ENCODE measurements around the gene LAGE3. TPM values are rescaled to one million over a fixed set of nuclear protein-coding genes. Genes with fewer than 3 reads are reported as not detected.

The LAGE3 gene
- 10 to 100 TPM in 3 of 4 donors, 1 to 10 TPM in 1; 8.0 to 44.4 (median 28.6) TPM for total RNA-seq

DNA sequence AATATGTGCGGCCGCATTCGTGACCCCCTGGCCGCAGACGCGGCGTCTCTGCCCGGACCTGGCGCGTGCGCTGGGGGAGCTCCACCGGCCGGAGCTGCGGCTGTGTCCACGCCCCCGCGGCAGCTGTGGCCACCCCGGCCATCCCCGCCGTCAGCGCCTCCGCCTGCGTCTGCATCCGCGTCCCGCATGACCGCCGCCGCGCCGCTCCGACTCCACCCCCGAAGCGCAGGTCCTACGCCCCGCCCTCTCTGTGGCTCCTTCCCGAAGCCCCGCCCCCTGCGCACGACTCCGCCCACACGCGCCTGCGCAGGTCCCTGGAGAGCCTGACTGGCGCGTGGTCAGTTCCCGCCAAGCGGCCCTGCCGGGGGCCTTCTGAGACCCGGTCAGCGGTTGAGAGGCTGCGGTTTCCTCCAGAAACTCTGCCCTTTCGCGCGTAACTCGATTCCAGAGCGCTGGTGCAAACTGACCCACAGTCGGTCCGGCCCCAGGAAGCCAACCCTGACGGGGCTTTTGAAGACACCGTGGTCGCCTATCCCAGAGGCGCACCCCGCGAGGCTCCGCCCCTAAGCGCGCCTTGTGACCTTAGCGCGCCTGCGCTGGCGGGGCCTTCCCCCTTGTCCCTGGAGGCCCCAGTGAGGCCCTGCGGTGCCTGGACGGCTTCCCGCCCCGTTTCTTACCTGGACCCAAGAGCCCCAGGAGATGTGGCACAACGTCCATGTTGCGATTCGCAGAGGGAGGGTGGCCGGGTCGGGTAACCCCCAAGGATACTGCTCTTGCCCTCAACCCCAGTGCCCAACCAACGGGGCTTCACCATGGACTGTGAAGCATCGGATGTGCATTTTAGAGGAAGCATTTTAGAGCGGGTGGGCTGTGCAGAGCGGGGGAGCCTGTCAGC, at the start of gene LAGE3:
TSS of gene LAGE3 (minus strand) at position 554 of the 895 bp plus-strand sequence. CDS start at position 188, 366 bp downstream.
- Histone ChIP-seq H3K27ac (peak within 1 kb of the TSS; percentile 79), H3K4me1 (peaks cover 15% of the 10 kb centered on the region), H3K27me3 (no peaks in the 10 kb centered on the region), H3K36me3 (no peaks in the 10 kb centered on the region), H3K9me3 (no peaks in the 10 kb centered on the region), H3K4me3 (peak within 1 kb of the TSS; percentile 60)
- 52% methylated on average over 69 of the region's 85 CpGs for WGBS
- TF ChIP-seq, protein P1, sequence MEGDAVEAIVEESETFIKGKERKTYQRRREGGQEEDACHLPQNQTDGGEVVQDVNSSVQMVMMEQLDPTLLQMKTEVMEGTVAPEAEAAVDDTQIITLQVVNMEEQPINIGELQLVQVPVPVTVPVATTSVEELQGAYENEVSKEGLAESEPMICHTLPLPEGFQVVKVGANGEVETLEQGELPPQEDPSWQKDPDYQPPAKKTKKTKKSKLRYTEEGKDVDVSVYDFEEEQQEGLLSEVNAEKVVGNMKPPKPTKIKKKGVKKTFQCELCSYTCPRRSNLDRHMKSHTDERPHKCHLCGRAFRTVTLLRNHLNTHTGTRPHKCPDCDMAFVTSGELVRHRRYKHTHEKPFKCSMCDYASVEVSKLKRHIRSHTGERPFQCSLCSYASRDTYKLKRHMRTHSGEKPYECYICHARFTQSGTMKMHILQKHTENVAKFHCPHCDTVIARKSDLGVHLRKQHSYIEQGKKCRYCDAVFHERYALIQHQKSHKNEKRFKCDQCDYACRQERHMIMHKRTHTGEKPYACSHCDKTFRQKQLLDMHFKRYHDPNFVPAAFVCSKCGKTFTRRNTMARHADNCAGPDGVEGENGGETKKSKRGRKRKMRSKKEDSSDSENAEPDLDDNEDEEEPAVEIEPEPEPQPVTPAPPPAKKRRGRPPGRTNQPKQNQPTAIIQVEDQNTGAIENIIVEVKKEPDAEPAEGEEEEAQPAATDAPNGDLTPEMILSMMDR (IDR thresholded peaks at IDR 0.05), result no peak
- TF ChIP-seq EP300 (IDR thresholded peaks at IDR 0.05) (no peak), POLR2AphosphoS5 (IDR thresholded peaks at IDR 0.05) (no peak), POLR2A (IDR thresholded peaks at IDR 0.05) (peak in 1 of 2 donors; percentile 25)
- DNase-seq (ENCODE audit: low spot score in 2 of 2), result peak; percentile 93 to 96

DNA sequence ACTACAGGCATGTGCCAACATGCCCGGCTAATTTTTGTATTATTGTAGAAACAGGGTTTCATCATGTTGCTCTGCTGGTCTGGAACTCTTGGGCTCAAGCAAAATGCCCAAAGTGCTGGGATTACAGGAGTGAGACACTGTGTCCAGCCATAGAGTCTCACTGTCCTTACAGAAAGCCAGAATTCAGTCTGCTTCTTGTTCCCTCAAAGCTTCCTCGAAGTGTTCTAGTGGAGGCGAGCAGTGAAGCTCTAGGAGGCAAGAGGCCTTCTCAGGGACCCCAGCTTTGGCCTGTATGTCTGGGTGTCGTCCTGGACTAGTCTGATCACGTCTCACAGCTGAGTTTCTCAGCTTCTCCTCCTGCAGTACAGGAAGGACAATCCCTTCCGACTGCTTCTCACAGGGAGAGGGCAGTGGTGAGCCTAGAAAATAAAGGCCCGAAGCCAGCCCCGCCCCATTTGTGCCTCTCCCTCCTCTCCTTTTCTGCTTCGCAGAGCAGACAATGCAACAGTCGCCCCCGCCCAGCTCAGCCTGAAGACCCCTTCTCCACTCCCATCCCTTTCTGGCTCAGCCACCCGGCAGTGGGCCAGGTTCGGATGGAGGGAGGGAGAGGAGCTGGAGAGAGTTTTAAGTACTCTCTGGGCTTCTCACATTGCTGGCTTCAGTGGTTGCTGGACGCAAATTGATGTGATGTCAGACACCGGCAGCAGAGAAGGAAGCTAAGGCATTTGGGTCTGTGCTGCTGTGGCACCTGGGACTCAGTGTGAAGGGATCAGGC, 48.0 kb upstream of the LAGE3 start:
- H3K36me3 ChIP-seq, result no peaks in the 10 kb centered on the region
- peak overlapping the region; percentile 68 for H3K27ac ChIP-seq
- DNase-seq (ENCODE audit: low spot score in 2 of 2), result peak; percentile 84 to 87
- peaks cover 22% of the 10 kb centered on the region for H3K4me1 ChIP-seq
- TF ChIP-seq POLR2A (IDR thresholded peaks at IDR 0.05), result no peak
- TF ChIP-seq, protein P1 (IDR thresholded peaks at IDR 0.05), result peak; percentile 8 to 44
- H3K9me3 ChIP-seq, result no peaks in the 10 kb centered on the region
- H3K27me3 ChIP-seq, result no peaks in the 10 kb centered on the region
- WGBS, result 38% methylated on average over 11 of the region's 15 CpGs
- peak overlapping the region; percentile 36 for H3K4me3 ChIP-seq

DNA sequence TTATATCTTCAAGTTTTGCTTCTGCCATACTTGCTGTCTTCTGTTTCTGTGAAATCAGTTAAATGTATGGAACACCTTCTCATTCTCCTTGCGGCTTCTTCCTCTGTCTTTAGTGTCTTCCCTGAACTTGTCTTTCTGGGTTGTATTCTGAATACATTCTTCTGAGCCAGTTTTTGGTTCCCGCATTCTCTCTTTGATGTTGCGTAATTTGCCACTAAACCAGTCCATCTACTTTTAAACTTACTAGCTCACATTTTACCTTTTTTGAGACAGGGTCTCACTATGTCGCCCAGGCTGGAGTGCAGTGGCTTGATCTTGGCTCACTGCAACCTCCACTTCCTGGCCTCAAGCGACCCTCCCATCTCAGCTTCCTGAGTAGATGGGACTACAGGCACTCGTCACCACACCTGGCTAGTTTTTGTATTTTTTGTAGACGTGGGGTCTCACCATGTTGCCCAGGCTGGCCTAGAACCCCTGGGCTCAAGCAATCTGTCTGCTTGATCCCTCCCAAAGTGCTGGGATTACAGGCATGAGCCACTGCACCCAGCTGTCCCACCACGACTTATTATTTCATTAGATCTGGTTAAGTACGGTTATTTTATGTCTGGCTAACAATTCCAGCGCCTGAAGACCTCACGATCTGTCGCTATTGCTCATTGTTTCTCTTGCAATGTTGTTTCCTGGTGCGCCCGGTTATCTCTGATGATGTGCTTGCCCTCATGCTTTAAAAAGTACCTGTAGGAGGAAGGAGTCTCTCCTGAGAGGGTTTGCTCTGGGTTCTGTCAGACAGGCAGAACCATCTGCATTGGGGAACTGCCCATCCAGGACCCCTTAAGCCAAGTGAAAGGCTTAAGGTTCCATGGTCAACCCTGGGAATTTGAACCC, 46.8 kb upstream of the LAGE3 start:
- no peaks in the 10 kb centered on the region for H3K27me3 ChIP-seq
- H3K4me1 ChIP-seq, result peaks cover 22% of the 10 kb centered on the region
- no peaks in the 10 kb centered on the region for H3K36me3 ChIP-seq
- H3K4me3 ChIP-seq, result no peak overlapping the region
- 65% methylated on average over 14 of the region's 14 CpGs for WGBS
- DNase-seq (ENCODE audit: low spot score in 2 of 2), result no peak
- peak overlapping the region; percentile 24 for H3K27ac ChIP-seq
- TF ChIP-seq, protein P1 (IDR thresholded peaks at IDR 0.05), result no peak
- no peak for TF ChIP-seq EP300 (IDR thresholded peaks at IDR 0.05)
- no peak for TF ChIP-seq POLR2AphosphoS5 (IDR thresholded peaks at IDR 0.05)
- TF ChIP-seq POLR2A (IDR thresholded peaks at IDR 0.05), result no peak
- H3K9me3 ChIP-seq, result no peaks in the 10 kb centered on the region

DNA sequence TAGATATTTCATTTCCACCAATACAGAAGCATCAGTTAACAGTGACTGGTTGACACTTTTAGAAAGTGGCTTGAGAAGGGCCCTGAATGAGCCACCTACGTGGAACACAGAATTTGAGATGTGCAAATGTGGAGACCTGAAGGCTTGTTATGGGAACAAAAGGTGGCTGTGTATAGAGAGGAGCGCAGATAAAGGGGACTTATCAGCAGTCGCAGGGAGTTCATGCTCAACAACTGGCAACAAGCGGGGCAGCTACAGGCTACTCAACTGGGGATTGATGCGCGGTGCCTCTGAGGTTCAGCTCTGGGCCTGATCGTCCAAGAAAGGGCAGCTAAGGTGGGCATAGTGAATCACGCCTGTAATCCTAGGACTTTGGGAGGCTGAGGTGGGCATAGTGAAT, 40.3 kb upstream of the LAGE3 start:
- DNase-seq (ENCODE audit: low spot score in 2 of 2), result no peak
- no peaks in the 10 kb centered on the region for H3K27me3 ChIP-seq
- H3K4me3 ChIP-seq, result no peak overlapping the region
- H3K4me1 ChIP-seq, result peaks cover 16% of the 10 kb centered on the region
- H3K36me3 ChIP-seq, result no peaks in the 10 kb centered on the region
- no peaks in the 10 kb centered on the region for H3K9me3 ChIP-seq
- no peak for TF ChIP-seq POLR2AphosphoS5 (IDR thresholded peaks at IDR 0.05)
- no peak for TF ChIP-seq EP300 (IDR thresholded peaks at IDR 0.05)
- TF ChIP-seq, protein P1 (IDR thresholded peaks at IDR 0.05), result no peak
- no peak for TF ChIP-seq POLR2A (IDR thresholded peaks at IDR 0.05)
- no peak overlapping the region for H3K27ac ChIP-seq
- WGBS, result 92% methylated on average over 8 of the region's 8 CpGs

Data from suprapubic skin (tissue), 4 donors.